NOMO-1 (cell line): ENCODE measurements around the gene KLHL21.
"Not testable (repeated sequence)": the region's sequence is repeated elsewhere in the genome, so short reads cannot be mapped to it uniquely, and the experiment has no call there.

Experiments
- DNase-seq, 2 experiments: peaks; one replicate each; lab custom pipeline; 2025; ENCODE audit not compliant: unreplicated experiment in 2 of 2; lab: John Stamatoyannopoulos, UW

KLHL21 gene

DNA sequence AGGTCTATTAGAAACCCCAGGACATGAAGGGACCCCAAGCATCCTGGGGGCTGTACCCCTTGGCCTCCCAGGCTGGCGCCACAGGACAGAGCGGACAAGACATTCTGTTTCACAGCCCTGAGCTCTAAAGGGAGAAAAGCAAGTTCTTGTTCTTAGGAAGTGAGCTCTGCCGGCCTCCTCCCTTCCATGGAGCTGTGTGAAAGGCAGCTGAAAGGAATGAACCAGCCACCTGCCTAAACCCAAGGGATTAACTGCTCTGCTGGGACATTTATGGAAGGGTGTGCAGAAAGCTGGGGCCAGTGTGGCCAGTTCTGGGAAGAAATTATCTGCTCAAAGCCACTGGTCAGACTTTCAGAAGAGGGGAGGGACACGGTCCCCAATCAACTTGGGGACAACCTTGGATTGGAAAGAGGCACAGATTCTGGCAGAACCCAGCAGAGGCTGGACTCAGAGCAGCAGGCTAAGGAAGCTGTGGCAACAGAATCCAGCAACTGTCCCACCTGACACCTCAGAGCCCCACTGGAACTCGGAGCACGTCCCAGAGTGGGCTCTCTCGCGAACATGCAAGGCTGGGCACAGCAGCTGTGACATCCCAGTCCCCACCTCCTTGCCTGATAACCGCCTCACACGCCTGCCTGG lies 2.1 kb downstream of the KLHL21 start:
- DNase-seq: peak in 1 of 2 experiments; percentile 6

DNA sequence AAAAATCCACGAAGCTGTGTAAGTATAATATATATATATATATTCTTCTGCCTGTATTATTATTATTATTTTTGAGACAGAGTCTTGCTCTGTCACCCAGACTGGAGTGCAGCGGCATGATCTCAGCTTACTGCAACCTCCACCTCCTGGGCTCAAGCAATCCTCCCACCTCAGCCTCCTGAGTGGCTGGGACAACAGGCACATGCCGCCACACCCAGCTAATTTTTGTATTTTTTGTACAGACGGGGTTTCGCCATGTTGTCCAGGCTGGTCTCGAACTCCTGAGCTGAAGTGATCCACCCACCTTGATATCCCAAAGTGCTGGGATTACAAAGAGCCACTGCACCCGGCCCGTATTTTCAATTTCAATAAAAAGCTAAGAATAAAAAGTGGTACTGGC lies 2.7 kb downstream of the KLHL21 start:
- not testable (repeated sequence) for DNase-seq

DNA sequence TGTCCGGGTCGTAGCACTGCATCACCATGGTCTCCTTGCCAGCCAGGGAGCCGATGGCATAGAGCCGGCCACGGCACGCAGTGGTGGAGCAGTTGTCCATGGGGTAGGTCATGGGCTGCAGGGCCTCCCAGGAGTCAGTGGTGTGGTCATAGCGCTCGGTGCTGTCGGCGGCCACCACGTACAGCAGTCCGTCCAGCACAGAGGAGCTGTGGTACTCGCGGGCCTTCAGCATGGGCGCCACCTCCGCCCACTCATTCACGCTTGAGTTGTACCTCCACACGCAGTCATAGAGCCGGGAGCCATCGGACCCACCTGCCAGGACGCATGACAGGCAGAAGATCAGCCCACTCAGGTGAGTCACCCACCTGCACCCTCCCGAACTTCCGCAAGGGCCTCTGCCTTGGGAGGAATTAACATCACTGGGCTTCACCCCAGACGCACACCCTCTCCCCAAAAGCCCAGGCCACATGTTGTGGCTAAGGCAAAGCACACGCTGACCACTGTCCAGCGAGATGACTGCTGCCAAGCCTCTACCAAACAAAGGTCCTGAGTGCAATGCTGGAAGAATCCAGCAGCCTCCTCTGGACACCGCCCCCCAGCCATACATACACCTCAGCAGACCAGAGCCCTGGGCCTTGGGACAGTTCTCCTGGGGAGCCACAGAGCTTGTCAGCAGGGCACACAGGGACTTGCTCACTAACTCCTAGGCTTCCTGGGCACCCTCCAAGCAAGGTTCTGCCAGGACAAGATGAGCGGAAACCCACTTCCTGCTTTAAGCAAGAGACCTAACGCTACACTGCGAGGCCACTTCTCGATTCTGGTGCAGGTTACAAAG lies 3.3 kb downstream of the KLHL21 start:
- peak; percentile 74 to 76 for DNase-seq

DNA sequence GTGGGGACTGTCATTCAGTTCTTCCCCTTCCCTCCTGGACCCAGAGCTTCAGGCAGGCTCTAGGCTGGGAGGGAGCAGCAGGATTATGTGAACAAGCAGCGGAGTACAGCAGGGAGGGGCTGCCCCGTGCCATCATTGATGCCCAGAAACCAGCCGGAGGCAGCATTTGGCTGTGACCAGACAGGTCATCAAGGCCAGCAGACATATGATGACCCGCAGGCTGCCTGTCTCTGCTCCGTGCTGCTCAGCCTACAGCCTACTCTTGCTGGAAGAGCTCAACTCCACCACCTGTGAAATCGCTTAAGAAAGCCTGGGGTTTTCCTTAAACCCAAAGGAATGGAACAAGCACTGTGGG lies 4.9 kb downstream of the KLHL21 start:
- DNase-seq: no peak

DNA sequence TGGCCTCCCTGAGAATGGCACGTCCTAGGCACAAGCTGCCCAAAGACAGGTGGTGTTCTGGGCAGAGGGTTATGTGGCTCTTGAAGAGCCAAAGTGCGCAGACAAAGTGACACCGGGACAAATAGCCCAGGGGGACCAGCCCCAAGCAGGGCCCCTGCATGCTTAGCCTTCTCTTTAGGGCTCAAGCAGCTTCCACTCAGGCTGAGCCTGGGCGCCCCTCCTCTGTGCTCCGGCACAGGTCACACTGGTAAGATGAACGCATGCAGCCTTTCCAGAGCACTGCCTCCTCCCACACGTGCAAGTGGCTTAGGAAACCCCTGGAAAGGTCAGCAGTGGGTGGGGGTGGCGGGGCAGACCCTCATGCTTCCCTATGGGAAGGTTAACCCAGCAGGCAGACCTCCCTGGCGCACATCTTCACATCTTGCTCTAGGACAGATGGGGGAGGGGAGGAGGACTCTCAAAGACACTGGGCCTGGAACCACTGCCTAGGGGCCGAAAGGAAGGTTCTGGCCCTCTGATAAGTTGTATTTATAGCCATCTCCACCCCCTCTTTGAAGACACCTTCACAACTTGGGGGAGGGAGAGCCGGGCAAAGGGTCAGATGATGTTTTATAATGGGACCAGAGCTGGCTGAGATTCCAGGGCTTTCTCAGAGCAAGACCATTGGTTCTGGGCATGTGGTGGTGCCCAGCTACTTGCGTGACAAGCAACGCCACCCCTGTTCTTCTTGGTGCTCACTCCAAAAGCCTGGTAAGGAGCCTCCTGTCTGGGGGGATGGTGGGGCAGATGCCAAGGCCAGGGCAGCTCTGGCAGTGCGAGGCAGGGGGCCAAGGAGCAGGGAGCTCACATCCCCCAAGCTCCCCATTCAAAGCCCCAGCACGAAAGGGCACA lies 5.5 kb downstream of the KLHL21 start:
- DNase-seq: no peak

DNA sequence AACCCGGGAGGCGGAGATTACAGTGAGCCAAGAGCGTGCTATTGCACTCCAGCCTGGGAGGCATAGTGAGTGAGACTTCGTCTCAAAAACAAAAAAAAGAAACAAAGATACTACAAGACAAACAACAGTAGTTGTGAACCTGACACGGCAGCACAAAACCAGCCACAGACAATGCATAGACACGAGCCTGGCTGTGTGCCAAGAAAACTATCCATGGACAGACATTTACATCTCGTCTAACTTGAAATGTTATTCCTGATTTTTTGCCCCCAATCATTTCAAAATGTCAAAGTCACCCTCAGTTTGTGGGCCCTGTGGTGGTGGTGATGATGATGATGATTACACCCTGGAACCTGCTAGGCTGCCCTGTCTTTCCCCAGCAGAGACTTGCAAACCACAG lies 6.3 kb downstream of the KLHL21 start:
- no peak for DNase-seq

DNA sequence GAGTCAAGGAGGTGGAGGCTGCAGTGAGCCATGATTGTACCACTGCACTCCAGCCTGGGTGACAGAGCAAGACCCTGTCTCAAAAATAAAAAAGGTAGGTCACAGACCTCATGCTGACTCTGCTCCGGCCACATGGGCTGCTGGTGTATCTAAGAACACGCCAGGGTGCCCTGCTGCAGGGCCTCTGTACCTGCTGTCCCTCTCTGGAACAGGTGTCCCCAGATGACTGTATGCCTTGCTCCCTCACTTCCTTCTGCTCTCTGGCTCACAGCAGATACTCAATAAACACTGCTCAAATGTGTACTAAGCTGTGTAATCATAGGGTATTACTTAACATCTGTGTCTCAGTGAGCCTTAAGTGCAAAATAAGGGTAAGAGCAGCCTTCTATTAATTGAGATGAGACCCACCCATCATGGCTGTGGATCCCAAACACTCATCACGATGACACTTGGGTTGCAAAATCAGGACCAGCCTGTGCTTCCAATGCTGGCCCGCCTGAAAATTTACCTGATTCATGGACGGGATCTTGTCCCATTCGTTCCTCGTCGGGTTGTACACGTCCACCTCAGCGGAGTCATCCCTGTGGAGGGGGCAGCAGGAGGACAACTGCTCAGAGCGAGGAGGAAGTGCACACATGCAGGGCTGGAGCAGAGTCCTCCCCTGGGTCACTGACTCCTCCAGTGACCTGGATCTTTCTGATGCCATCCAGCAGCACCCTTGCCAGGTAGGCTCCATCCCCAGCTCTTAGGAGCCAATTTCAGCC lies 7.5 kb downstream of the KLHL21 start:
- DNase-seq: no peak

DNA sequence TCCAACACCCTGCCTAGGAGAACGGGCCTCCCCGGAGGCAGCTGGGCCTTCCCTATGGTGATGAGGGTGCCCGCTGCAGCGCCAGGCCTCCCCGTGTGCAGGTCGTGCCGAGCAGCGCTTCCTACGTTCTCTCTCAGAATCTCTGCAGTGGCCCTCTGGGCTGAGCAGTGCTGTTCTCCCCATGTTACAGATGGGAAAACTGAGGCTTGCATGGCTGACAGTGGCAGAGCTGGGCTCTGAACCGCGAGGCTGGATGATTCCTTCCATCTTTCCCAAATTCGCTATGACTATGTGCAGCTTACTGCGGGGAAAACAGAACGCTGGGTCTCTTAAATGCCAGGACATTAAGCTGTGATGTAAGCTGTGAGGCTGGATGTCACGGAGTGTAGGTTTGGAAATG lies 8.9 kb downstream of the KLHL21 start:
- no peak for DNase-seq

DNA sequence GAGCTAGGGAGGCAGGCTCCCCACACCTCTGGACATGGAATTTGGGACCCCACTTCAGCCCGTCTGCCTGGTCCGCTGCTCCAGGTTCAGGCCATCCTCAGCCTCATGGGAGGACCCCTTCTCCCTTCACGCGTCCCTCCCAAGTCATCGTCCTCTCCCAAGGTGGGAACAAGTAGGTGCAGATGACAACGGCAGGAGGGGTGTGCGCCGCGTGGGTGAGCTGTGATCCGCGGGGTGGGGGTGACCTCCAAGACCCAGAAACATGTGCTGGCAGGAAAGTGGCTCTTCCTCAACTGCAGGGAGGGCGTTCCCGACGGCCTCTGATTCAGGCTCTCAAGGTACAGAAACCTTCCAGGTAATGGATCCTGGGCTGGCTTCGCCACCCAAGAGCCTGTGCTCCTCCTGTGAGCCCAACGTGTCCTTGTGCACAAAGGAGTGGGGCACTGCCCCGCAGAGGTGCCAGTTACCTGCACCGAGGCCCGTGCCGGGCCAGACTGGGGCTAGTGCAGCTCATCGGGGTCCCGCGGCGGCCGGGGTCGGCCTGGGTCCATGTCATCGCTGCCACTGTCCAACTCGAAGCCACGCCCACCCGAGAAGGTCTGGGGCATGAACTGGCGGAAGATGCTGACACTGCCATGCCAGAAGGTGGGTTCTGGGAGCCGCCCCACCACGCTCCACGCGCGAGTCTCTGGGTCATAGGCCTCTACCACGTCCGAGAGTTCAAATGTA lies 9.6 kb downstream of the KLHL21 start:
- no peak for DNase-seq

DNA sequence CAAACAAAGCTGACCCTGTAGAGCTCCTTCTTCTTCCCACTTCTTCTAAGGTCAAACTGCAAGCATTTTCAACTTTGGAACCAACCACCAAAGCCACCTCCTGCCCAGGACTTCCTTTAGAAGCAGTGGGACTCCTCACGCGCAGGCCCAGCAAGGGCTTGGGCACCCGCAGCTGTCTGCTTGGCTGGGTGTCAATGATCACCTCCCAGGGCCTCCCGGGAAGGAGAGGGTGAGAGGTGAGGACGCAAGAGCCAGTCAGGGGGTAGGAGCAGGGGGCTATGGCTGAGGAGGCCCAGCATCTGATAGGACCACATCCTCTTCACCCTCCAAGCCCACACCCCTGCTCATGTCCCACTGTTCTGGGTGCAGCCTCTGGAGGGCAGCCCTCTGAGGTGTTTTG lies 10.2 kb downstream of the KLHL21 start:
- no peak for DNase-seq

DNA sequence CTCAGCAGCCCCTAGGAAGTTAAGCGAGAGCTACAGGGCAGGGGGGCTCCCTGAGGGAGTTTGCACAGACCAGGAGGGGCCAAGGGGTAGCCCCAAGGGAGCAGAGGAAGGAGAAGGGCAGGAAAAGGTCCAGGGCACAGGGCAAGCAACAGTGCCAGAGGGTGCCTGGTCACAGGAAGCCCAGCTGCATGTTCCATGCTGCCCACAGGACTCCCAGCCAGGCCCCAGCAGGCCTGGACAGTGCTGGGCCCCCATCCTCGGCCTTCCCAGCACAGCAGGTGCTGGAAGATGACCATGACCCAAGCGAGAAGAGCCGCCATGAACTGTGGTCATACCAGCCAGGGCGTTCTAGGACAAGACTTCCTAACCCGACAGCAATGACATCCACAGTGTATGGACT lies 11.0 kb downstream of the KLHL21 start:
- DNase-seq: no peak

DNA sequence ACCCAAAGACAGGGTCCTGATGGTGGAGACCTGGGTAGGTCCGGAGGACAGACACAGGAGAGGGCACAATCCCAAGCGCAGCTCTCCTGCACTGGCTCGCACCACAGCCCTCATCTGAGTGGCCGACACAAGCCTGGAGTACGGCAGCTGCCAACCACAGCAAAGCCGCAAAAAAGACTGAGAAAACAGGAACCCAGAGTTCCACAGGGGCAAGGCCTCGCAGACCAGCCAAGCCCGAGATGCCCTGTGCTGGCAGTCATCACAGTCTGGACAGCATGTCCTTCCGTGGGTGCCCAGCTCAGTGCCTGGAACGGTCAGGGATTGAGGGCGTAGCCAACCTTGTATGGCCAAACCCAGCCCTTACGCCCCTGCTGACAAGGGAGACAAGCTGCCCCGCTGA lies 11.4 kb downstream of the KLHL21 start:
- peak; percentile 39 to 44 for DNase-seq

DNA sequence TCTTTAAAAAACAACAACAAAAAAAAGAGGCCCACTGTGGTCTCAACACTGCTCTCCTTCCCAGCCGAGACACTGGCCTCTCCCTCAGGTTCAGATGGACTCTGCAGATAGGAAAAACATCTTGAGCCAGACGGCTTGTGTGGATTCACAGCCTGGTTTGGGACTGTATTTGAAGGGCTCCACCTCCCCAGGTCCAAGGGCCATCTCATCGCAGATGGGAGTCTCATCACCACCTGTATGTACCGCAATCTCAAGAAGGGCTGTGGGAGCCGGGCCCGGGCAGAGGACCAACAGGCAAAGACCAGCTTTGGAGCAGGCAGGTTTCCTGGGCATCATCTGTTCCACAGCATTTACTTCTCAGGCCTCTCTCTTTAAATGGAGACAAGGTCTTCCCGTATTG lies 12.6 kb downstream of the KLHL21 start:
- DNase-seq: no peak

DNA sequence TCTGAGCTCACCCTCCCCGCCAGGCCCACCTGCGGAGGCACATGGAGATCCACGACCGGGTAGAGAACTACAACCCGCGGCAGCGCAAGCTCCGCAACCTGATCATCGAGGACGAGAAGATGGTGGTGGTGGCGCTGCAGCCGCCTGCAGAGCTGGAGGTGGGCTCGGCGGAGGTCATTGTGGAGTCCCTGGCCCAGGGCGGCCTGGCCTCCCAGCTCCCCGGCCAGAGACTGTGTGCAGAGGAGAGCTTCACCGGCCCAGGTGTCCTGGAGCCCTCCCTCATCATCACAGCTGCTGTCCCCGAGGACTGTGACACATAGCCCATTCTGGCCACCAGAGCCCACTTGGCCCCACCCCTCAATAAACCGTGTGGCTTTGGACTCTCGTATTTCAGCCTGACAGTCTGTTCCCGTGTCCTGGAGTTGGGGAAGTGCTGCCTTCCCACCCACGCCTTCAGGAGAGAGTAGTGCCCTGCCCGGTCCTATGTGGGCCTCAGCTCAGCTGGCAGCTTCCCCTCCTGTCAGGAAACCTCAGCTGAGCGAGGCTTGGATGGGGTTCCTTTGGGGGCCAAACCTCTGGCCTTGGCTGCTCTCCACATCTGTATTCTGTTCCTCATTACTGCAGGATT lies 13.7 kb downstream of the KLHL21 start:
- DNase-seq: no peak

DNA sequence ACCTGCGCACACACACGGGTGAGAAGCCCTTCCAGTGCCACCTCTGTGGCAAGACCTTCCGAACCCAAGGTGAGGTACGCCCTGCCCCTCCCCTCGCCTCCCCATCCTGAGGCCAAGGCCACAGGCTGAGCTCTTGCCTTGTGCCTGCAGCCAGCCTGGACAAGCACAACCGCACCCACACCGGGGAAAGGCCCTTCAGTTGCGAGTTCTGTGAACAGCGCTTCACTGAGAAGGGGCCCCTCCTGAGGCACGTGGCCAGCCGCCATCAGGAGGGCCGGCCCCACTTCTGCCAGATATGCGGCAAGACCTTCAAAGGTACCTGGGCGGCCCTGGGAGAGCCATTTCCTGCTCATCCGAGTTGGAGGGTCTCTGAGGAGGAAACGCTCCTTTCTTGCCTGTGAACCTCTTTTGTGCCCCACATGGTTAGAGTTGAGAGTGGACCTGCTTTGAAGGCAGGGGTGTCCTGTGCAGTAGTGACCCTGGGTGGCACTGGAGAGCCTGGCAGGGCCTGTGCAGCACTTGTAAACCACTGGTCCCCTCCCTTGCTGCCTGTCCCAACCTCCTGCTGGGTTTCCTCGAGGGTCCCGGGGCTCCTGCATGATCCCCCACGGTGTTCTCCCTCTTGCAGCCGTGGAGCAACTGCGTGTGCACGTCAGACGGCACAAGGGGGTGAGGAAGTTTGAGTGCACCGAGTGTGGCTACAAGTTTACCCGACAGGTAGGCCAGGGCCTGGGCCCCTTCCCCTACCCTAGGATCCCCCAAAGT lies 14.4 kb downstream of the KLHL21 start:
- DNase-seq: no peak

DNA sequence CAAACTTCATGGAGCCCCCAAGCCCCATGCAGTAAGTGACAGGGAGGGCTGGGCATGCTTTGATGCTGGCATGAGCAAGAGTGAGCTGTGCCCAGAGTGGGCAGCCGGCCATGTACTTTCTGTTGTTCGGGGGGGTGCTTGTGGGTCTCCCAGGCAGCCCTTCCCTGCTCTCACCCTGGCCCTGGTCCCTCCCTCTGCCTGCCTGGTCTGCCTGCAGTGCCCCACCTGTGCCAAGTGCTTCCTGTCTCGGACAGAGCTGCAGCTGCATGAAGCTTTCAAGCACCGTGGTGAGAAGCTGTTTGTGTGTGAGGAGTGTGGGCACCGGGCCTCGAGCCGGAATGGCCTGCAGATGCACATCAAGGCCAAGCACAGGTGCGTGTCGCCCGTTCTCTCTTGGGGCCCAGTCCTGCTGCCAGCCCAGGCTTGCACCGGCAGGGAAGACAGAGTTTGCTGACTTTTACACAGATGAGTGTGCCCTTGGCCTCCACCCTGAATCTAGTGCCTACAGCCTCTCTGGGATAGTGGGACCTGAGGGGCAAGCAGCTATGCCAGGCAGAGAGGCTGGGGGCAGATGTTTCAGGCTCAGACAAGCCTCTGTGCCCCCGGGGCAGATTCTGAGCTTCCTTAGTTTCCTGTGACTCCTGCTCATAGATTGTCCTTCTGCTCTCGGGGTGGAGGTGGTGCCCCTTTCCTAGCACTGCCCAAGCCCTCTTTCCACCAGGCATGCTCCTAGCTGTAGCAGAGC lies 15.2 kb downstream of the KLHL21 start:
- no peak for DNase-seq

DNA sequence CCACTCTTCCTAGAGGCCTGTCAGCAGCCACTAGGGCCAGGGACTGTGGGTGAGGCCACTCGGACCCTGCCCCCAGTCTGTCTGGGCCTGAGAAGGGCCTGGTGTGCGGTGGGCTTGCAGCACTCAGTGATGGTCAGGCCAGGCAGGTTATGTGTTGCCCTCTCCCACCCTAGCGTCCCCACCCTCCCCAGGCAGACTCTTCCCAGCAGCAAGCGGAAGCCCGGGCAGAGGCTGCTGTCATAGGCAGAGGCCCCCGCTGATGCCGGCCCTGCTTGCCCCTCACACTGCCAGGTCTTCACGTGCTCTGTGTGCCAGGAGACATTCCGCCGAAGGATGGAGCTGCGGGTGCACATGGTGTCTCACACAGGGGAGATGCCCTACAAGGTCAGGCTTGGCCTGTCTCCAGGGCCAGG lies 16.3 kb downstream of the KLHL21 start:
- no peak for DNase-seq

DNA sequence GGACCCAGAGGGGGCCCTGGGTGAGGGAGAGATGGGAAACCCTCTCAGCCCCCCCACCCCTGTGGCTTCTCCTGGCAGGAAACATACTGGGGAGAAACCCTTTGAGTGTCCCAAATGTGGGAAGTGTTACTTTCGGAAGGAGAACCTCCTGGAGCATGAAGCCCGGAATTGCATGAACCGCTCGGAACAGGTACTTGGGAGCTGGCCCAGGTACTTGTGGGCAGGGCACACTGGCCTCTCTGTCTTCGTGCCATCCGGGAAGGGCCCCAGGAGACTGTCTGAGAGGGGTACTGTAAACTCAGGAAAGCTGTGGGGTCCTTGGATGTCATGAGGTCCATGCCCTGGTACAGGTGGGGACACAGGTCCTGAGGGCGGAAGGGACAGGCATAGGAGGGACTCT lies 16.8 kb downstream of the KLHL21 start:
- no peak for DNase-seq
